Suppressor macrophage (primary cell): ENCODE data around the gene UST.
"Not testable (repeated sequence)": the region's sequence is repeated elsewhere in the genome, so short reads cannot be mapped to it uniquely, and the experiment has no call there.

Source experiments
- DNase-seq, 4 experiments: peaks; one replicate each; pipeline ENCODE4 v3.0.0-alpha.2; 2020 to 2022

UST gene

DNA sequence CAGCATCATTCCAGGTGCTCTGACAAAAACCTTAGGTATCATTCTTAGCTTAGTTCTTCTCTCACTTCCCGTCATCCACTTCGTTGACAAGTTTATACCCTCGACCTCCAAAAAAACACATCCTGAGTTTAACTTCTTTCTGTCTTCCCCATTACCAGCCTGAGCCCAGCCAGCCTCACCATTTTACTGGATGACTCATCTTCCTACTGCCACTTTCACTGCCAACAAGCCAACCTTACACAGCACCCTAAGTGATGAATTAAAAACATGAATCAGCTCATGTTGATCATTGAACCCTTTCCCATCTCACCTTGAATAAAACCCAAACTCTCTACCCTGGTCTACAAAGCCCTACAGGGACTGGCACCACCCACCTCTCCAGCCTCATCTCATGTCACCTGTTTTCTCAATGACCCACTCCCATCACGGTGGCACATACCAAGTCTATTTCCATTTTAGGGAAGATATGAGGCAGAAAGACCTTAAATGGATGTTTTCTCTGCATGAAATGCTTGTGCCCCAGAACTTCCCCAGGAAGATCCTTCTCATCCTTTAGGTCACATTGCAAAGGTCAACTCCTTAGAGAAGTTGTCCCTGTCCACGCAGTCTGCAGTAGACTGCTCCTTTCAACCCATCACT lies 9.9 kb upstream of the UST start:
- DNase-seq: peak in 3 of 4 experiments; percentile 19 to 26 (median 22)

- no peak for DNase-seq
Measured at GRCh38 chr6:148737806-148738205, 9.0 kb upstream of the UST start.

DNA sequence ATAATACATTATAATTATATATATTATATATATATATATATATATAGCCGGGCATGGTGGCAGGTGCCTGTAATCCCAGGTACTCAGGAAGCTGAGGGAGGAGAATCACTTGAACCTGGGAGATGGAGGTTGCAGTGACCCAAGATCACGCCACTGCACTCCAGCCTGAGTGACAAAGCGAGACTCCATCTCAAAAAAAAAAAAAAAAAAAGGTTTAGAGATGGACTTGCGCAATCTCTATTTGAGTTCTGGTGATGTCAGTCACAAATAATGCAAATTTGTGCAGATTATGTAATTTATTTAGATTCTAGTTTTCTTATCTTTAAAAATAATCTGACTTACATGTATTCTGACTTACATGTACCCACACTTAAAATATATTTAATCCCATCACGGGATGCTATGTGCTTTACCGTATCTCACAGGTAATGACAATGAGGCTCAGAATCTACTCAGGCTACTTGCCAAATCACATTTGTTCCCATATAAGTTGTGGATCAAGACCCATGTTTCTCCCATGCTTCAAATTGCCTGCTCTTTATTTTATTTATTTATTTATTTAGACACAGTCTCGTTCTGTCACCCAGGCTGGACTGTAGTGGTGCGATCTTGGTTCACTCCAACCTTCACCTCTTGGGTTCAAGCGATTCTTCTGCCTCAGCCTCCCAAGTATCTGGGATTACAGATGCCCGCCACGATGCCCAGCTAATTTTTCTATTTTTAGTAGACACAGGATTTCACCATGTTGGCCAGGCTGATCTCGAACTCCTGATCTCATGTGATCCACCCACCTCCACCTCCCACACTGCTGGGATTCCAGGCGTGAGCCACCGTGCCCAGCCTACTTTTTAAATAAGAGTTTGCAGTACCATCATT lies 7.6 kb upstream of the UST start:
- DNase-seq: peak in 1 of 4 experiments; percentile 21

DNA sequence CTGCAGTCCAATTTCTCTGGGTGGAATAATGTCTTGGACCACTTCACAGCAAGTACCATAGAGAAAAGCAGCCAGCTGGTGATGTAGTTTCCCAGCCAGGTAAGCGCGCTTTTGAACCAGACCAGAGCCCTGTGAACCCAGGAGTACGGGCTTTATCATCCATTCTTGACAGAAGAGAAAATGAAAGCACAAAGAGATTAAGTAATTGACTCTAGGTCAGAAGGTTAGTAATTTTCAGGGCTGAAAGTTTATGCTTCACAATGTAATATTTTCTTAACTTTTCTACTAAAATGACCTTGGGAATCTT lies 7.1 kb upstream of the UST start:
- DNase-seq: no peak

DNA sequence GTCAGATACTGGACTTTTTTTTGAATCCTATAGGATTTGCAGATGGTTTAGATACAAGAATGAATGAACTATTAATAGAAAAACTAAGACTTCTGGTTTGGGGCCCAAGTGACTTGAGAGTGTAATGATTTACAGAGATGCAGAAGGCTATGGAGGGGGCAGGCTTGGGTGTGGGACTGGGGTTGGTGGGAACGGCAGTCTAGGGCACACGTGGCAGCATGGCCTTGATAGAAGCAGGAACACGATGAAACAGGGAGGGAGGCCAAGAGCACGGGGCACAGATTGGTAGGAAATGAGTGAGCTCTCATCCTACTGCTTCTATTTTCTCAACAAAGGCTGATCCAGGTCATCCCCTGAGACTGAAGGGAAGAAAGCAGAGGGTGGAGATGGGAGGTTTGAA lies 3.4 kb upstream of the UST start:
- DNase-seq: no peak

GRCh38 chr6:148745926-148746325 lies 904 bp upstream of the UST start:
- no peak for DNase-seq

DNA sequence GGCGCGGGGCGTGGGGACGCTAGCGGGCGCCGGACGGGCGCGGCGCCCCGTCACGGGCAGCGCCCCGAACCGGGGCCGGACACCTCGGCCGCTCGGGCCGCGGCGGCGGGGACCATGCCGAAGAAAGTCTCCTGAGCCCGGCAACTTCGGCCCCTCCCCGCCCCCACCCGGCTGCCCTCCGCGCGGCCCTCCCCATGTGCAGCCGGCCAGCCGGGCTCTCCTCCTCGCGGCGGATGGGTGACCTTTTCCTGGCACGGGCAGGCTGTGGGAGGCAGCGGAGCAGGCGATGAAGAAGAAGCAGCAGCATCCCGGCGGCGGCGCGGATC lies 278 bp downstream of the UST start:
- DNase-seq: peak; percentile 29 to 64 (median 56)

DNA sequence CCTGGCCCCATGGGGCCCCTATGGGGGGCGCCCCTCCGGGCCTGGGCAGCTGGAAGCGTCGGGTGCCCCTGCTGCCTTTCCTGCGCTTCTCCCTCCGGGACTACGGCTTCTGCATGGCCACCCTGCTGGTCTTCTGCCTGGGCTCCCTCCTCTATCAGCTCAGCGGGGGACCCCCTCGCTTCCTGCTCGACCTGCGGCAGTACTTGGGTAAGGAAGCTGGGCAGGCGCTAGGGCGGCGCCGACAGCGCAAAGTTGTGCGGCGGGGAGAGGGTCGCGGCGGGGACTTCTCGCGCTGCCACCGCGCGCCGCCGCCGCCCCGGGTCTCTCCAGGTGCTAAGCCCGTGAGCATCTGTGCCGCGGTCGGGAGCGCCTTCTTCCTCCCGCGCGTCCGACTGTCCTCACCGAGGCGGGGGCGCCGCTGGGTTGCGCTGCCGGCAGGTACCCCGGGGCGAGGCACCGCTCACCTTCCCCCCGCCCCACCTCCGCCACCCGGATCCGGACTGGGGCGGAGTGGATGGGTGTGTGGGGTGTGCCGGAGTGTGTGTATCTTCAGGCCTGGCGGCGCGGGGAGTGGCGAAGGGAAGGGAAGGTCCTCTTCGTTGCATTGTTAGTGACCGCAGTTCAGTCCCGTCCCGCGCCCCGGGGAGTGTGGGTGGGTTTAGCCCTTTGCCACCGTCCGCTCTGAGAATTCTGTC lies 788 bp downstream of the UST start:
- DNase-seq: peak; percentile 30 to 71 (median 52)

DNA sequence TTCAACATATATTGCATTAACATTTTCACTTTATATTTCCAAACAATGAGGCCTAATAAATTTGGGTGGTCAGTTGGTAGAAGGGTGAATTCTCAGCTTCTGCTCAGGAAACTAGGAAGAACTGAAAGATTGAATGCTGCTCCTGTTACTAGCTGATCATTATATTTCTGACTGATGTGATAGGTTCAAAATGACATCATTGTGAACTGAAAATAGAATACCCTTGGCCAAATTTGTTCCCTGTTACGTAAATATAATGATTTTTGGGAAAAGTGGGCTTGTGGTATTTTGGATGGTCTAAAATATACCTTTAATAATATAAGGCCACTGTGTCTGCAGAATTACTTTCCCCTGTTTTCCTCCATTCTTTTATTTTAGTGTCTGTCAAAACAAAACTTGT lies 2.8 kb downstream of the UST start:
- no peak for DNase-seq

DNA sequence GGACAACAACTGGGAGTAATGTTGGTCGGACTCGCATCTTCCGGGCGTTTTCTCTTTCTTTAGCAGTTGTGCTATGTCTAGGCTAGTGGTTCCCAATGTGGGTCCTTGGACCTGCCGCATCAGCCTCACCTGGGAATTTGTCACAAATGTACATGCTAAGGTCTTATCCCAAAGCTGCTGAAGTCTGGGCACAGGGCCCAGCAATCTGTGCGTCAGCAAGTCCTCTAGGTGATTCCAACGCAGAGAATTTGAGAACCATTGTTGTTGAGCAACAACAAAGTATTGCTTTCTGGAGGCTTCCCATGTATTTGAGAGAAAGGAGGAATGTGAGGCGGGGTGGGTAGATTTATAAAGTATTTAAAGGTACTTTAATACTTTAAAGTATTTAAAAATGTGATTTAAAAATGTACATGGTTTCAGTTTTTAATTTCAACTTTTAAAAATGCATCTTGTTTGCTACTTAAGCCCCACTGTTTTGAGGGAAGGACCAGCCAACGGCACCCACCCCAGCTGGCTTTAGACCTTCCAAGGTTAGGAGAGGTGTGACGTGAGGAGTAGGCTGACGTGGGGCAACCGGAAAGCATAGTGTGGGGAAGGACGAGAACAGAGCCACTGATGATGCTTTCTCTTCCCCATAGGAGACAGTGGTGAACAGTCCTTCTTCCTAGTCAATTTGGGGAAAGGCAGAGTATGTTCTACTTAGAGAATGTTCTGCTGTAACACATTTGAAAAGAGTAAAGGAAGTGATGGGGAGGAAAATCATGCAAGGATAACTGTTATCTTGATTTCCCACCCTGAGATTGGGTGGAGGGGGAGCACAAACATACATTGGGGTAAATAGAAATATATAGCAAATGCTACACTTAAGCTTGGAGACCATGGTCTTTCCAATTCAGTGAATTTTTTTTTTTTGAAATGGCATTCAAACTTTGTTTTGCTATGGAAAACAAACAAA lies 4.3 kb downstream of the UST start:
- DNase-seq: no peak

- DNase-seq: no peak
Measured at GRCh38 chr6:148751793-148752170, 5.0 kb downstream of the UST start.

DNA sequence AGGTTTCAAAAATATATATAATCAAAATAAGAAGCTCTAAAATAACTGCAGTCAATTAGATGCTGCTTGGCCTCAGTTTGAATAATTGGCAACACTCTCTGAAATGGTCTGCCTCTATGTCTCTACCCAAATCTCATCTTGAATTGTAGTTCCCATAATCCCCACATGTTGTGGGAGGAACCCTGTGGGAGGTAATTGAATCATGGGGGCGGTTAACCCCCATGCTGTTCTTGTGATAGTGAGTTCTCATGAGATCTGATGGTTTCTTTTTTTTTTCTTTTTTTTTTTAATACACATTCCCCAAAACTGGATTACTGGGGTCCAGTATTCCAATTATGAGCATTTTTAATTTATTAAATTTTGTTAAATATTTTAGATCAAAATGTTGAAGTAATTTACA lies 8.5 kb downstream of the UST start:
- DNase-seq: not testable (repeated sequence)

DNA sequence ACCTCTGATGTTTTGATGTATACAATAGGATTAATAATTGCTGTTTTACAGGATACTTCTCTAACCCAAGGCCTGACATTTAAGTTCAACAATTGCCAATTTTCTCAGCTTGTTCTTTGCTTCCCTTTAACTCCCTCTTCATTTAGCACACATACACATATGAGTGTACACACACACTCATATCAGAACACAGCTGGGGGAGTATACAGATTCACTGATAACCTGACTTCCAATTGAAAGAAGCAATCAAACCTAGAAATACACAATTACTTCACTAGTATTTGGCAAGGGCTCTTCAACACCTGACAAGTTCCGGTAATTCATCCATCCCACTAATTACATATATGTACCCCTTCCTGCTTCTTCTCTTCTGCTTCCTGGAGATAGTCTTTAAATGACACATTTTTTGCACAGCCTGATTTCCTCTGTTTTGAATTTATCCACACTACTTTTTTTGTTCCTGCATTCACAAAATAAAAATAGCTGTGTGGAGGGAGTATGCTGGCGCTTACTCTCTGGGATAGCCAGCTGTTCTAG lies 11.2 kb downstream of the UST start:
- DNase-seq: no peak

DNA sequence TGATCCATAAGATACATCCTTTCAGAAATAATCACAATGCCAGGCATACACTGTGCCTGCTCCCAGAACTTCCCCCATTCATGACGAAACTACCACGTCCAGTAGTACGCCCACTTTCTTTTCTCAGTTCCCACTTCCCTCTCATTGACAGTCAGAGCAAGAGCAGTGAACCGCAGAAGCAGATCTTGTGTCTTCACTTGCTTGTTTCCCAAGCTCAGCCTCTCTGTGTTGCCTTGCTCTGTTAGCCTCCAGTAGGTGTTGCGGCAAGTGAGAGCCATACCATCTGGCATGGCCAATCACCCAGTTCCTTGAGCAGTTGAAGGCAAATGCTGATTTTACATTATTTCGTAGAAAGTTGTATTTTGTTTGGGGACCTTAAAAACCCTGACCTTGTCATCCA lies 11.7 kb downstream of the UST start:
- peak; percentile 92 to 99 (median 94) for DNase-seq

- DNase-seq: no peak
Measured at GRCh38 chr6:148760258-148760534, 13.4 kb downstream of the UST start.

- DNase-seq: peak; percentile 69 to 91 (median 76)
Measured at GRCh38 chr6:148760568-148761526, 14.0 kb downstream of the UST start.

GRCh38 chr6:148761527-148762011 lies 14.7 kb downstream of the UST start:
- peak in 3 of 4 experiments; percentile 15 to 51 (median 38) for DNase-seq

- DNase-seq: no peak
Measured at GRCh38 chr6:148762231-148762630, 15.4 kb downstream of the UST start.

DNA sequence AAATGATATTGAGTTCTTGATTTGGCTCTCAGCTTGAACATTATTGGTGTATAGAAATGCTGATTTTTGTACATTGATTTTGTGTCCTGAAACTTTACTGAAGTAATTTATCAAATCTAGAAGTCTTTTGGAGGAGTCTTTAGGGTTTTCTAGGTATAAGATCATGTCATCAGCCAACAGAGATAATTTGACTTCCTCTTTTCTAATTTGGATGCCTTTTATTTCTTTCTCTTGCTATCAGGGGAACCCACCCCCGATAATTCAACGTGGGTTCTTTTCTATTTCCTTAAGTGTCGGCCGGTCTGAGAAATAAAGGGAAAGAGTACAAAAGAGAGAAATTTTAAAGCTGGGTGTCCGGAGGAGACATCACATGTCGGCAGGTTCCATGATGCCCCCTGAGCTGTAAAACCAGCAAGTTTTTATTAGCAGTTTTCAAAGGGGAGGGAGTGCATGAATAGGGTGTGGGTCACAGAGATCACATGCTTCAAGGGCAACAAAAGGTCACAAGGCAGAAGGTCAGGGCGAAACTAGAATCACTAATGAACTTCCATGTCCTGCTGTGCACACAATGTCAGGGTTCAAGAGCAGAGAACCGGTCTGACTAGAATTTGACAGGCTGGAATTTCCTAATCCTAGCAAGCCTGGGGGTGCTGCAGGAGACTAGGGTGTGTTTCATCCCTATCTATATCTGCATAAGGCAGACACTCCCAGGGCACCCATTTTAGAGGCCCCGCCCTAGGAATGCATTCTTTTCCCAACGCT lies 17.6 kb downstream of the UST start:
- DNase-seq: not testable (repeated sequence)
